SH-SY5Y (cell line): ENCODE data around the gene RBBP8NL.

Source experiments
- GATA2 ChIP-seq: IDR thresholded peaks from 2 replicates; pipeline ENCODE4 v1.6.1; 2011; ENCODE audit warnings: mild to moderate bottlenecking, low read depth, low read length
- GATA3 ChIP-seq: IDR thresholded peaks from 2 replicates; pipeline ENCODE4 v1.6.1; 2011; ENCODE audit warnings: low read depth, mild to moderate bottlenecking, low read length, moderate library complexity

GRCh38 chr20:62369815-62370114 lies 57.6 kb downstream of the RBBP8NL start:
- no peak for TF ChIP-seq GATA3
- no peak for TF ChIP-seq GATA2
